Measurements from ENCODE around the gene TBX4. TPM values are rescaled to one million over a fixed set of nuclear protein-coding genes. Genes with fewer than 3 reads are reported as not detected.

The TBX4 gene
- total RNA-seq, 4 donors from 2014 or later, result 0.27 TPM; not detected in 3

GRCh38 chr17:61420745-61421398 lies 31.4 kb upstream of the TBX4 start:
- no peak for ATAC-seq
- TF ChIP-seq, protein P1, sequence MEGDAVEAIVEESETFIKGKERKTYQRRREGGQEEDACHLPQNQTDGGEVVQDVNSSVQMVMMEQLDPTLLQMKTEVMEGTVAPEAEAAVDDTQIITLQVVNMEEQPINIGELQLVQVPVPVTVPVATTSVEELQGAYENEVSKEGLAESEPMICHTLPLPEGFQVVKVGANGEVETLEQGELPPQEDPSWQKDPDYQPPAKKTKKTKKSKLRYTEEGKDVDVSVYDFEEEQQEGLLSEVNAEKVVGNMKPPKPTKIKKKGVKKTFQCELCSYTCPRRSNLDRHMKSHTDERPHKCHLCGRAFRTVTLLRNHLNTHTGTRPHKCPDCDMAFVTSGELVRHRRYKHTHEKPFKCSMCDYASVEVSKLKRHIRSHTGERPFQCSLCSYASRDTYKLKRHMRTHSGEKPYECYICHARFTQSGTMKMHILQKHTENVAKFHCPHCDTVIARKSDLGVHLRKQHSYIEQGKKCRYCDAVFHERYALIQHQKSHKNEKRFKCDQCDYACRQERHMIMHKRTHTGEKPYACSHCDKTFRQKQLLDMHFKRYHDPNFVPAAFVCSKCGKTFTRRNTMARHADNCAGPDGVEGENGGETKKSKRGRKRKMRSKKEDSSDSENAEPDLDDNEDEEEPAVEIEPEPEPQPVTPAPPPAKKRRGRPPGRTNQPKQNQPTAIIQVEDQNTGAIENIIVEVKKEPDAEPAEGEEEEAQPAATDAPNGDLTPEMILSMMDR (IDR thresholded peaks at IDR 0.05), result no peak
- TF ChIP-seq POLR2AphosphoS5 (IDR thresholded peaks at IDR 0.05) (no peak), POLR2A (IDR thresholded peaks at IDR 0.05) (no peak), EP300 (IDR thresholded peaks at IDR 0.05) (no peak)
- Histone ChIP-seq H3K4me3 (no peak overlapping the region), H3K9me3 (no peaks in the 10 kb centered on the region), H3K4me1 (peaks cover 0 to 15% (median 10%) of the 10 kb centered on the region in 3 donors), H3K27me3 (peaks cover 45% of the 10 kb centered on the region), H3K36me3 (no peaks in the 10 kb centered on the region), H3K27ac (no peak overlapping the region)
- 38 to 74% methylated on average over 1 to 4 of the region's 4 CpGs for WGBS, 2 donors (ENCODE audit: low coverage in 1 of 2)

- ATAC-seq, result no peak
- no peaks in the 10 kb centered on the region for H3K9me3 ChIP-seq
- peaks cover 0 to 11% (median 8%) of the 10 kb centered on the region in 3 donors for H3K4me1 ChIP-seq
- H3K27ac ChIP-seq, result no peak overlapping the region
- peaks cover 50% of the 10 kb centered on the region for H3K27me3 ChIP-seq
- H3K36me3 ChIP-seq, result no peaks in the 10 kb centered on the region
- H3K4me3 ChIP-seq, result no peak overlapping the region
- no peak for TF ChIP-seq EP300 (IDR thresholded peaks at IDR 0.05)
- no peak for TF ChIP-seq POLR2A (IDR thresholded peaks at IDR 0.05)
- TF ChIP-seq, protein P1 (IDR thresholded peaks at IDR 0.05), result no peak
- WGBS, 2 donors (ENCODE audit: low coverage in 1 of 2), result 79 to 80% methylated on average over 3 to 4 of the region's 4 CpGs
Observed at GRCh38 chr17:61421460-61421859, 30.8 kb upstream of the TBX4 start.

- WGBS, 2 donors (ENCODE audit: low coverage in 1 of 2), result 62 to 66% methylated on average over 3 to 5 of the region's 5 CpGs
- no peak overlapping the region for H3K27ac ChIP-seq
- peaks cover 0 to 3% (median under 1%) of the 10 kb centered on the region in 3 donors for H3K4me1 ChIP-seq
- no peaks in the 10 kb centered on the region for H3K9me3 ChIP-seq
- no peaks in the 10 kb centered on the region for H3K36me3 ChIP-seq
- H3K27me3 ChIP-seq, result peaks cover 50% of the 10 kb centered on the region
- no peak overlapping the region for H3K4me3 ChIP-seq
- TF ChIP-seq, protein P1 (IDR thresholded peaks at IDR 0.05), result no peak
- TF ChIP-seq EP300 (IDR thresholded peaks at IDR 0.05), result no peak
- no peak for TF ChIP-seq POLR2AphosphoS5 (IDR thresholded peaks at IDR 0.05)
- TF ChIP-seq POLR2A (IDR thresholded peaks at IDR 0.05), result no peak
- no peak for ATAC-seq
Observed at GRCh38 chr17:61422116-61422799, 30.0 kb upstream of the TBX4 start.

DNA sequence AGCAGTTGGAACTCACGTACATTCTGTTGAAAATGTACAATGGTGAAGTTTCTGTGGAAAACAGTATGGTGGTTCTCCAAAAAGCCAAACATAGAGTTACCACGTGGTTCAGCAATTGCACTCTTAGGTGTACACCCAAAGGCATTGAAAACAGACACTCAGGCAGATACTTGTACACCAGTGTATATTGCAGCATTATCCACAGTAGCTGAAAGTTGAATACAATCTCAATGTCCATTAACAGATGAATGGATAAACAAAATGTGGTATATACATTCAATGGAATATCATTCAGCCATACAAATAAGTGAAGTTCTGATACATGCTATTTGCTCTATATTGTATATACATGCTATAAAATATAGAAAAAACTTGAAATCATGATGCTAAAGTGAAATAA lies 29.4 kb upstream of the TBX4 start:
- Histone ChIP-seq H3K4me1 (no peaks in the 10 kb centered on the region), H3K4me3 (no peak overlapping the region), H3K27me3 (peaks cover 50% of the 10 kb centered on the region), H3K36me3 (no peaks in the 10 kb centered on the region), H3K9me3 (no peaks in the 10 kb centered on the region), H3K27ac (no peak overlapping the region)
- no peak for ATAC-seq
- TF ChIP-seq POLR2AphosphoS5 (IDR thresholded peaks at IDR 0.05), result no peak
- WGBS, 2 donors (ENCODE audit: low coverage in 1 of 2), result 0 to 67% methylated on average over 1 of the region's 2 CpGs

DNA sequence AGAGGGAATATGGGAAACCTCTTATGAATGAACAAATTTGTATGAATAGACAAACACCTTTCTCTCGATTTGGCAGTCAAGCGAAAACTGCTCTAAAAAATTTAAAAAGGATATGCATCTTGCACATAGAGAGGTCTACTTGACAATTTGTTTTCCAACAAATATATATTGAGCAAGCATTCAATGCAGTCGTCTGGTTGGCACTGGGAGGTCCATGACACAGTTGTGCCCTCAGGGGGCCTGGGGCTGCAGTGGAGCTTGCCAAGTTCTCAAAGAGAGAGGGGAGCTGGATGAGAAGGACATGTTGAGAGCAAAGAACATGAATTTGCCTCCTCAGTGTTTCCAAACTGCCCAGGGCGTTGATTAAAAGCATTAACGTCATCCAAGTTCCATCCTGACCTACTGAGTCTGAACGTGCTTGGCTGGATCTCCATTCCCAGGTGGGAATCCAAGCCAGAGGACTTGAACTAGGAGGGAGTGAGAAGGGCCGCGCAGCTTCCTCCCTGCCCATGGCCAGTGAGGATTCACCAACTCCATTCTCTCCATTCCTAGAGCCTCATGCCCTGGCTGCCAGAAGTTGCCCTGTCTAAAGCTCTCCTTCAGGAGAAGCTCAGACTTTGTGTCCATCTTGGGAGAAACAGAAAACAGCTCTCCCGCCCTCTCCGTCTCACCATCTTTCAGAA lies 28.1 kb upstream of the TBX4 start:
- Histone ChIP-seq H3K4me3 (no peak overlapping the region), H3K4me1 (no peaks in the 10 kb centered on the region), H3K9me3 (no peaks in the 10 kb centered on the region), H3K36me3 (no peaks in the 10 kb centered on the region), H3K27ac (no peak overlapping the region), H3K27me3 (peaks cover 50% of the 10 kb centered on the region)
- WGBS, 2 donors (ENCODE audit: low coverage in 1 of 2), result 80 to 84% methylated on average over 5 to 10 of the region's 10 CpGs
- TF ChIP-seq, protein P1 (IDR thresholded peaks at IDR 0.05), result no peak
- TF ChIP-seq EP300 (IDR thresholded peaks at IDR 0.05) (no peak), POLR2A (IDR thresholded peaks at IDR 0.05) (no peak), POLR2AphosphoS5 (IDR thresholded peaks at IDR 0.05) (no peak)
- no peak for ATAC-seq
